ENCODE measurements around the gene TTC39B. TPM values are rescaled to one million over a fixed set of nuclear protein-coding genes. Genes with fewer than 3 reads are reported as not detected.

Gene TTC39B
- total RNA-seq, 1 donor from 2014 or later: 4.1 TPM

GRCh38 chr9:15156241-15156640 lies 150.8 kb downstream of the TTC39B start:
- Histone ChIP-seq H3K9me3 (ENCODE audit: low read depth) (no peaks in the 10 kb centered on the region), H3K4me2 (no peak overlapping the region), H4K20me1 (ENCODE audit: low read depth) (no peaks in the 10 kb centered on the region), H3K27ac (no peak overlapping the region), H3K27me3 (no peaks in the 10 kb centered on the region), H3K4me1 (peaks cover 5% of the 10 kb centered on the region), H3K4me3 (no peak overlapping the region), H3K79me2 (ENCODE audit: low read depth) (no peaks in the 10 kb centered on the region), H2AFZ (replicated peaks) (no peak overlapping the region), H3K36me3 (no peaks in the 10 kb centered on the region), H3F3A (ENCODE audit: low read depth) (no peaks in the 10 kb centered on the region), H3K9ac (no peak overlapping the region)
- Mint-ChIP-seq H3K9me3 (peaks cover 3% of the 10 kb centered on the region), H3K36me3 (no peaks in the 10 kb centered on the region), H3K4me3 (no peak overlapping the region), H3K4me1 (no peaks in the 10 kb centered on the region), H3K27ac (no peak overlapping the region), H3K27me3 (ENCODE audit: insufficient read depth, low read depth) (no peaks in the 10 kb centered on the region)
- DNase-seq (ENCODE audit: low spot score): no peak
- TF ChIP-seq CTCF (IDR thresholded peaks at IDR 0.05) (no peak), EZH2phosphoT487 (IDR thresholded peaks at IDR 0.05) (no peak), EZH2 (IDR thresholded peaks at IDR 0.05) (no peak)

- DNase-seq (ENCODE audit: low spot score): no peak
- no peak overlapping the region for H3K4me3 ChIP-seq
- H3K27me3 ChIP-seq: no peaks in the 10 kb centered on the region
- H3K27ac ChIP-seq: no peak overlapping the region
- no peaks in the 10 kb centered on the region for H3K9me3 ChIP-seq (ENCODE audit: low read depth)
- TF ChIP-seq EZH2phosphoT487 (IDR thresholded peaks at IDR 0.05) (no peak), EZH2 (IDR thresholded peaks at IDR 0.05) (no peak), CTCF (IDR thresholded peaks at IDR 0.05) (no peak)
- no peaks in the 10 kb centered on the region for H3K79me2 ChIP-seq (ENCODE audit: low read depth)
- no peak overlapping the region for H3K4me2 ChIP-seq
- peaks cover 5% of the 10 kb centered on the region for H3K4me1 ChIP-seq
- no peak overlapping the region for H3K9ac ChIP-seq
- Mint-ChIP-seq H3K27ac (no peak overlapping the region), H3K36me3 (no peaks in the 10 kb centered on the region), H3K4me3 (no peak overlapping the region), H3K9me3 (peaks cover 3% of the 10 kb centered on the region), H3K27me3 (ENCODE audit: insufficient read depth, low read depth) (no peaks in the 10 kb centered on the region), H3K4me1 (no peaks in the 10 kb centered on the region)
- H4K20me1 ChIP-seq (ENCODE audit: low read depth): no peaks in the 10 kb centered on the region
- no peaks in the 10 kb centered on the region for H3F3A ChIP-seq (ENCODE audit: low read depth)
- no peak overlapping the region for H2AFZ ChIP-seq (replicated peaks)
- H3K36me3 ChIP-seq: no peaks in the 10 kb centered on the region
These were observed 151.2 kb downstream of the TTC39B start for GRCh38 chr9:15155826-15156225.

GRCh38 chr9:15155323-15155722 lies 151.7 kb downstream of the TTC39B start:
- H3K79me2 ChIP-seq (ENCODE audit: low read depth): no peaks in the 10 kb centered on the region
- H3K9me3 Mint-ChIP-seq: peaks cover 3% of the 10 kb centered on the region
- H2AFZ ChIP-seq (replicated peaks): no peak overlapping the region
- H3K4me1 ChIP-seq: peaks cover 5% of the 10 kb centered on the region
- H3K27ac ChIP-seq: no peak overlapping the region
- no peaks in the 10 kb centered on the region for H3K9me3 ChIP-seq (ENCODE audit: low read depth)
- H3K4me3 Mint-ChIP-seq: no peak overlapping the region
- no peak overlapping the region for H3K27ac Mint-ChIP-seq
- H3F3A ChIP-seq (ENCODE audit: low read depth): no peaks in the 10 kb centered on the region
- no peaks in the 10 kb centered on the region for H4K20me1 ChIP-seq (ENCODE audit: low read depth)
- H3K36me3 Mint-ChIP-seq: no peaks in the 10 kb centered on the region
- H3K9ac ChIP-seq: no peak overlapping the region
- H3K4me1 Mint-ChIP-seq: no peaks in the 10 kb centered on the region
- DNase-seq (ENCODE audit: low spot score): no peak
- no peaks in the 10 kb centered on the region for H3K27me3 Mint-ChIP-seq (ENCODE audit: insufficient read depth, low read depth)
- no peak overlapping the region for H3K4me3 ChIP-seq
- no peak for TF ChIP-seq EZH2phosphoT487 (IDR thresholded peaks at IDR 0.05)
- no peak for TF ChIP-seq CTCF (IDR thresholded peaks at IDR 0.05)
- no peak for TF ChIP-seq EZH2 (IDR thresholded peaks at IDR 0.05)
- H3K4me2 ChIP-seq: no peak overlapping the region
- H3K36me3 ChIP-seq: no peaks in the 10 kb centered on the region
- no peaks in the 10 kb centered on the region for H3K27me3 ChIP-seq

All from neural progenitor cell (in vitro differentiated cells).